ENCODE data around the gene XAF1. TPM values are rescaled to one million over a fixed set of nuclear protein-coding genes. Genes with fewer than 3 reads are reported as not detected.

The XAF1 gene
- total RNA-seq, 1 donor from 2014 or later, result not detected

- no peak for TF ChIP-seq CTCF (IDR thresholded peaks at IDR 0.05; ENCODE audit: unreplicated experiment)
- Mint-ChIP-seq H3K4me3 (ENCODE audit: low read depth) (no peak overlapping the region), H3K36me3 (ENCODE audit: insufficient read depth) (no peaks in the 10 kb centered on the region), H3K4me1 (ENCODE audit: low read depth) (peaks cover 3% of the 10 kb centered on the region), H3K27me3 (peaks cover 2% of the 10 kb centered on the region), H3K9me3 (ENCODE audit: low read depth) (no peaks in the 10 kb centered on the region), H3K27ac (no peak overlapping the region)
- no peak for DNase-seq (ENCODE audit: low spot score, unreplicated experiment)
Measured at GRCh38 chr17:6818938-6819337, 63.1 kb downstream of the XAF1 start.

GRCh38 chr17:6823011-6823442 lies 67.2 kb downstream of the XAF1 start:
- no peaks in the 10 kb centered on the region for H3K9me3 Mint-ChIP-seq (ENCODE audit: low read depth)
- H3K27ac Mint-ChIP-seq, result no peak overlapping the region
- no peak for TF ChIP-seq CTCF (IDR thresholded peaks at IDR 0.05; ENCODE audit: unreplicated experiment)
- H3K4me1 Mint-ChIP-seq (ENCODE audit: low read depth), result peaks cover 3% of the 10 kb centered on the region
- peaks cover 2% of the 10 kb centered on the region for H3K27me3 Mint-ChIP-seq
- H3K4me3 Mint-ChIP-seq (ENCODE audit: low read depth), result no peak overlapping the region
- DNase-seq (ENCODE audit: low spot score, unreplicated experiment), result no peak
- no peaks in the 10 kb centered on the region for H3K36me3 Mint-ChIP-seq (ENCODE audit: insufficient read depth)

Other genes starting within 250 kb of the XAF1 start
- gene PITPNM3, start 199.5 kb upstream of the XAF1 start, total RNA-seq, result 2.8 and 3.3 TPM in 2 replicates
- gene KIAA0753, start 115.3 kb upstream of the XAF1 start, total RNA-seq, result 55.9 and 58.2 TPM in 2 replicates
- 104 and 105 TPM in 2 replicates for gene TXNDC17, start 115.0 kb upstream of the XAF1 start, total RNA-seq
- 17.8 and 18.2 TPM in 2 replicates for gene MED31, start 104.4 kb upstream of the XAF1 start, total RNA-seq
- 6.1 TPM in 2 replicates for gene C17orf100, start 104.3 kb upstream of the XAF1 start, total RNA-seq
- 0.93 and 1.1 TPM in 2 replicates for gene SLC13A5, start 42.7 kb upstream of the XAF1 start, total RNA-seq
- gene FBXO39, start 20.2 kb downstream of the XAF1 start, total RNA-seq, result not detected in 2 replicates
- gene TEKT1, start 75.7 kb downstream of the XAF1 start, total RNA-seq, result not detected in 2 replicates
- gene ALOX12, start 240.0 kb downstream of the XAF1 start, total RNA-seq, result not detected in 2 replicates